GM19351 (cell line): ENCODE data around the gene PVRIG.
"Not testable (repeated sequence)": the region's sequence is repeated elsewhere in the genome, so short reads cannot be mapped to it uniquely, and the experiment has no call there.

ENCODE experiments used
- ATAC-seq: cut with Tn5 transposase; IDR thresholded peaks from one replicate; pipeline ENCODE4 v1.9.1; 2021; ENCODE audit warnings: mild to moderate bottlenecking, moderate library complexity; ENCODE audit not compliant: unreplicated experiment

Gene PVRIG

GRCh38 chr7:100224891-100225290 is 5.1 kb downstream of the PVRIG start:
- ATAC-seq = not testable (repeated sequence)

GRCh38 chr7:100234660-100235317 is 15.0 kb downstream of the PVRIG start:
- not testable (repeated sequence) for ATAC-seq

- ATAC-seq = not testable (repeated sequence)
Measured at GRCh38 chr7:100239975-100240374, 20.2 kb downstream of the PVRIG start.

GRCh38 chr7:100243385-100243784 is 23.6 kb downstream of the PVRIG start:
- not testable (repeated sequence) for ATAC-seq

- ATAC-seq = not testable (repeated sequence)
Measured at GRCh38 chr7:100244988-100245605, 25.3 kb downstream of the PVRIG start.

- ATAC-seq = not testable (repeated sequence)
Measured at GRCh38 chr7:100246121-100246864, 26.5 kb downstream of the PVRIG start.

GRCh38 chr7:100246865-100247137 is 27.1 kb downstream of the PVRIG start:
- ATAC-seq = not testable (repeated sequence)

GRCh38 chr7:100247152-100247757 is 27.5 kb downstream of the PVRIG start:
- ATAC-seq = no peak

- no peak for ATAC-seq
Measured at GRCh38 chr7:100248483-100248882, 28.7 kb downstream of the PVRIG start.

- no peak for ATAC-seq
Measured at GRCh38 chr7:100257017-100257416, 37.3 kb downstream of the PVRIG start.

- ATAC-seq = not testable (repeated sequence)
Measured at GRCh38 chr7:100259984-100260383, 40.2 kb downstream of the PVRIG start.

GRCh38 chr7:100262896-100263295 is 43.1 kb downstream of the PVRIG start:
- ATAC-seq = not testable (repeated sequence)

- ATAC-seq = not testable (repeated sequence)
Measured at GRCh38 chr7:100264223-100264622, 44.5 kb downstream of the PVRIG start.

- not testable (repeated sequence) for ATAC-seq
Measured at GRCh38 chr7:100264669-100265165, 45.0 kb downstream of the PVRIG start.

- not testable (repeated sequence) for ATAC-seq
Measured at GRCh38 chr7:100265851-100266250, 46.1 kb downstream of the PVRIG start.

- ATAC-seq = no peak
Measured at GRCh38 chr7:100266576-100267354, 47.0 kb downstream of the PVRIG start.

GRCh38 chr7:100267648-100268047 is 47.9 kb downstream of the PVRIG start:
- ATAC-seq = no peak

- not testable (repeated sequence) for ATAC-seq
Measured at GRCh38 chr7:100268882-100269281, 49.1 kb downstream of the PVRIG start.

- ATAC-seq = not testable (repeated sequence)
Measured at GRCh38 chr7:100269306-100270045, 49.7 kb downstream of the PVRIG start.
